ENCODE results near the gene ABCF1.

The ABCF1 gene

DNA sequence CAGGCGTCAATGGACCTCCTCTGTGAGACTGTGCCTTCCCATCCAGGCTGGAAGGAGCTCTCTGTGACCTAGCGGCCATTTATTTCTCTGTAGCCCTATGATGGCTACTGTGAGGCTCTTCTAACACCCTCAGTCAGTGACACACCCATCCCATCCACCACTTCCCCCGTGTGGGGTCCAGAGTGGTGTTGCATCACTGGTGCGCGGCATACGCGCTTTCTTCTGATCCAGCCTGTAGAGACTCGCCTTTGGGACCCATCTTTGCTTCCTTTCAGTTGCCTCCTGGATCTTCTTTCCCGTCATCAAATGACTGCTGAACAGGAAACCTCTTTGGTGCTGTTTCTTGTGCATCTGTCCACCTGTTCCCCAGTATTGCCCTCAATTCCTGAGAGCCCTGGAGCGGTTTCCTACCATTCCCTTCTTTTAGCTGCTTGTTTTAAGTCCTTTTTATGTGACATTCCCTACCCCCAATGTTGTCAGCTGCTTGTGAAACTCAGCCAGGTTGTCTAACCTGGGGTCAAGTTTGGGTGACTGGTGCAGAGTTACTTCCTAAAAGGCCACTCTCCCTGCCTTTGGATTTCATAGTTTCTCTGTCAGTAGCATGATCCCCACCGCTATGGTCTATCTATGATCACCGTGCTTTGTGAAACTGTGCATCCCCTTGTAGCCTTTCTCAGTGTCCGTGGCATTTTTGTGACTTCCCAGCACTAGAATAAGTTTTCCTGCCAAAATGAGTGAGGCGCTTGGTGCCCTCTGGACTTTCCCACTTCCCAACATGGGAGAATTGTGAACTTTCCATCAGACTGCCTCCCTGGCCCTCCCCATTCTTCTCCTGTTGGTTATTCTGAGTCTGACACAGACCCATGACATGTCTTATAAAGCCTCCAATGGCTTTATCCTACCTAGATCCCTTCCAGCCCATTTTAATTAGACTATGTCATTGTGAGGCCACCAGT is 8.5 kb upstream of the ABCF1 start:
- H4K20me1 ChIP-seq (ENCODE audit: insufficient read depth) = no peaks in the 10 kb centered on the region
- H3K27ac ChIP-seq = no peak overlapping the region
- H2AFZ ChIP-seq (ENCODE audit: low read depth) = no peak overlapping the region
- no peaks in the 10 kb centered on the region for H3K36me3 ChIP-seq (ENCODE audit: insufficient read depth)
- TF ChIP-seq, protein P1, sequence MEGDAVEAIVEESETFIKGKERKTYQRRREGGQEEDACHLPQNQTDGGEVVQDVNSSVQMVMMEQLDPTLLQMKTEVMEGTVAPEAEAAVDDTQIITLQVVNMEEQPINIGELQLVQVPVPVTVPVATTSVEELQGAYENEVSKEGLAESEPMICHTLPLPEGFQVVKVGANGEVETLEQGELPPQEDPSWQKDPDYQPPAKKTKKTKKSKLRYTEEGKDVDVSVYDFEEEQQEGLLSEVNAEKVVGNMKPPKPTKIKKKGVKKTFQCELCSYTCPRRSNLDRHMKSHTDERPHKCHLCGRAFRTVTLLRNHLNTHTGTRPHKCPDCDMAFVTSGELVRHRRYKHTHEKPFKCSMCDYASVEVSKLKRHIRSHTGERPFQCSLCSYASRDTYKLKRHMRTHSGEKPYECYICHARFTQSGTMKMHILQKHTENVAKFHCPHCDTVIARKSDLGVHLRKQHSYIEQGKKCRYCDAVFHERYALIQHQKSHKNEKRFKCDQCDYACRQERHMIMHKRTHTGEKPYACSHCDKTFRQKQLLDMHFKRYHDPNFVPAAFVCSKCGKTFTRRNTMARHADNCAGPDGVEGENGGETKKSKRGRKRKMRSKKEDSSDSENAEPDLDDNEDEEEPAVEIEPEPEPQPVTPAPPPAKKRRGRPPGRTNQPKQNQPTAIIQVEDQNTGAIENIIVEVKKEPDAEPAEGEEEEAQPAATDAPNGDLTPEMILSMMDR (conservative IDR thresholded peaks at IDR 0.05; ENCODE audit: low read depth, low read length) = no peak
- no peaks in the 10 kb centered on the region for H3K27me3 ChIP-seq (ENCODE audit: insufficient read depth, low read depth)
- no peak overlapping the region for H3K4me3 ChIP-seq (IDR thresholded peaks at IDR 0.05; ENCODE audit: insufficient read depth, low read depth, low read length)
- H3K79me2 ChIP-seq (ENCODE audit: insufficient read depth, low read depth) = peaks cover 15% of the 10 kb centered on the region
- H3K9ac ChIP-seq = no peak overlapping the region
- peaks cover 15% of the 10 kb centered on the region for H3K4me1 ChIP-seq (ENCODE audit: low read depth, poor library complexity, severe bottlenecking)
- no peak overlapping the region for H3K4me2 ChIP-seq

GRCh38 chr6:30564114-30564513 is 7.1 kb upstream of the ABCF1 start:
- H3K4me2 ChIP-seq = no peak overlapping the region
- no peak overlapping the region for H2AFZ ChIP-seq (ENCODE audit: low read depth)
- no peaks in the 10 kb centered on the region for H3K27me3 ChIP-seq (ENCODE audit: insufficient read depth, low read depth)
- H3K4me3 ChIP-seq (IDR thresholded peaks at IDR 0.05; ENCODE audit: insufficient read depth, low read depth, low read length) = no peak overlapping the region
- no peak overlapping the region for H3K9ac ChIP-seq
- no peak overlapping the region for H3K27ac ChIP-seq
- peaks cover 5% of the 10 kb centered on the region for H3K4me1 ChIP-seq (ENCODE audit: low read depth, poor library complexity, severe bottlenecking)
- H3K79me2 ChIP-seq (ENCODE audit: insufficient read depth, low read depth) = peaks cover 1% of the 10 kb centered on the region; the same call in 1 of the 2 replicates
- no peaks in the 10 kb centered on the region for H3K36me3 ChIP-seq (ENCODE audit: insufficient read depth)
- TF ChIP-seq, protein P1 (conservative IDR thresholded peaks at IDR 0.05; ENCODE audit: low read depth, low read length) = no peak
- H4K20me1 ChIP-seq (ENCODE audit: insufficient read depth) = no peaks in the 10 kb centered on the region

- Histone ChIP-seq H3K27me3 (ENCODE audit: insufficient read depth, low read depth) (no peaks in the 10 kb centered on the region; the same call in 1 of the 2 replicates), H3K27ac (no peak overlapping the region), H3K36me3 (ENCODE audit: insufficient read depth) (no peaks in the 10 kb centered on the region), H3K79me2 (ENCODE audit: insufficient read depth, low read depth) (no peaks in the 10 kb centered on the region), H4K20me1 (ENCODE audit: insufficient read depth) (no peaks in the 10 kb centered on the region), H3K9ac (no peak overlapping the region), H3K4me2 (no peak overlapping the region), H2AFZ (ENCODE audit: low read depth) (no peak overlapping the region), H3K4me1 (ENCODE audit: low read depth, poor library complexity, severe bottlenecking) (peaks cover 7% of the 10 kb centered on the region), H3K4me3 (IDR thresholded peaks at IDR 0.05; ENCODE audit: insufficient read depth, low read depth, low read length) (no peak overlapping the region)
- TF ChIP-seq, protein P1 (conservative IDR thresholded peaks at IDR 0.05; ENCODE audit: low read depth, low read length) = no peak
Measured at GRCh38 chr6:30565772-30566171, 5.5 kb upstream of the ABCF1 start.

DNA sequence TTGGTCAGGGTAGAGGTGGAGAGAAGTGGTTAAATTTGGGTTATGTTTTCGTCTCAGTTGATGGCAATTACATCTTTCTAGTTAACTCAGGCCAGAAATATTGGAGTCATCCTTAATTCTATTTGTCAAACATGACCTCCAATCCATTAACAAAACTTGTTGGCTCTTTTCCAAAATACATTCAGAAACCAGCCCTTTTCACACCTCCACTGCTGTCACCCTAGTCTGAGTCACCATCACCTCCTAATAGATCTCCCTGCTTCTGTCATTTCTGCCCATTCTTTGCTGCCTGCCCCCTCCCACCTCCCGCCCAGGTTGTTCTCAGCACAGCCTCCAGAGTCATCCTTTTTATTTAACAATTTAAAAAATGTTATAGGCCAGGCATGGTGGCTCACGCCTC is 3.0 kb upstream of the ABCF1 start:
- peaks cover 18% of the 10 kb centered on the region for H3K79me2 ChIP-seq (ENCODE audit: insufficient read depth, low read depth)

More for the DNA sequence above, 3.0 kb upstream of the ABCF1 start:
- H3K9ac ChIP-seq = no peak overlapping the region
- no peaks in the 10 kb centered on the region for H3K36me3 ChIP-seq (ENCODE audit: insufficient read depth)
- no peak overlapping the region for H2AFZ ChIP-seq (ENCODE audit: low read depth)
- H4K20me1 ChIP-seq (ENCODE audit: insufficient read depth) = 0 out of 2 replicates have a peak, but pooled peaks cover 1% of the 10 kb centered on the region
- no peak overlapping the region for H3K4me2 ChIP-seq
- peaks cover 21% of the 10 kb centered on the region for H3K4me1 ChIP-seq (ENCODE audit: low read depth, poor library complexity, severe bottlenecking)
- TF ChIP-seq, protein P1 (conservative IDR thresholded peaks at IDR 0.05; ENCODE audit: low read depth, low read length) = no peak
- no peak overlapping the region for H3K27ac ChIP-seq
- H3K4me3 ChIP-seq (IDR thresholded peaks at IDR 0.05; ENCODE audit: insufficient read depth, low read depth, low read length) = no peak overlapping the region
- no peaks in the 10 kb centered on the region; the same call in 1 of the 2 replicates for H3K27me3 ChIP-seq (ENCODE audit: insufficient read depth, low read depth)

Data from KMS-11 (cell line).